ENCODE measurements around the gene STING1. TPM values are rescaled to one million over a fixed set of nuclear protein-coding genes. Genes with fewer than 3 reads are reported as not detected.
"Not testable (repeated sequence)": the region's sequence is repeated elsewhere in the genome, so short reads cannot be mapped to it uniquely, and the experiment has no call there.

STING1 gene
- total RNA-seq, 1 donor from 2014 or later = 179 TPM

DNA sequence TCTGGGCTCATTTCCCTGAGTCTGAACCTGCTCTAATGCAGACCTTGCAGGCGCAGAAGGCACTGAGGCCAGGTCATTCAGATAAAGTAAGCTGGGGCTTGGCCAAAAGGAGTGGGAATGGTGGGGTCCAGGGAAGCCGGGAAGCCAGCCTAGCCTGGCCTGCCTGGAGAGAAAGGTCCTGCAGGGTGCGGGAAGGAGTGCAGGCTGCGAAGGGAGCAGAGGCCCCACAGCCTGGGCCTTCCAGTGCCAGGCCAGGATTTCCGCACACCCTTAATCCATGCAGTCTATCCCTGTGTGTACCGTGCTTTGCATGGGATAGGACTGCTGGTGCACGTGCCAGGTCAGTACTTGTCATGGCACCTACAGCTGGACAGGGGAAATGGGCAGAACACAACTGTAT, 3.6 kb upstream of the STING1 start:
- intact Hi-C loops (cut with DNase I) = no loop called here
- H3K9me3 ChIP-seq = no peaks in the 10 kb centered on the region
- no peak overlapping the region for H3K27ac ChIP-seq
- DNase-seq (ENCODE audit: low spot score in 2 of 2) = no peak
- H3K36me3 ChIP-seq = no peaks in the 10 kb centered on the region
- peaks cover 4 to 7% of the 10 kb centered on the region in 2 donors for H3K4me1 ChIP-seq
- no peak overlapping the region for H3K4me3 ChIP-seq
- no peaks in the 10 kb centered on the region for H3K27me3 ChIP-seq
- TF ChIP-seq, protein P1, sequence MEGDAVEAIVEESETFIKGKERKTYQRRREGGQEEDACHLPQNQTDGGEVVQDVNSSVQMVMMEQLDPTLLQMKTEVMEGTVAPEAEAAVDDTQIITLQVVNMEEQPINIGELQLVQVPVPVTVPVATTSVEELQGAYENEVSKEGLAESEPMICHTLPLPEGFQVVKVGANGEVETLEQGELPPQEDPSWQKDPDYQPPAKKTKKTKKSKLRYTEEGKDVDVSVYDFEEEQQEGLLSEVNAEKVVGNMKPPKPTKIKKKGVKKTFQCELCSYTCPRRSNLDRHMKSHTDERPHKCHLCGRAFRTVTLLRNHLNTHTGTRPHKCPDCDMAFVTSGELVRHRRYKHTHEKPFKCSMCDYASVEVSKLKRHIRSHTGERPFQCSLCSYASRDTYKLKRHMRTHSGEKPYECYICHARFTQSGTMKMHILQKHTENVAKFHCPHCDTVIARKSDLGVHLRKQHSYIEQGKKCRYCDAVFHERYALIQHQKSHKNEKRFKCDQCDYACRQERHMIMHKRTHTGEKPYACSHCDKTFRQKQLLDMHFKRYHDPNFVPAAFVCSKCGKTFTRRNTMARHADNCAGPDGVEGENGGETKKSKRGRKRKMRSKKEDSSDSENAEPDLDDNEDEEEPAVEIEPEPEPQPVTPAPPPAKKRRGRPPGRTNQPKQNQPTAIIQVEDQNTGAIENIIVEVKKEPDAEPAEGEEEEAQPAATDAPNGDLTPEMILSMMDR (IDR thresholded peaks at IDR 0.05) = no peak

DNA sequence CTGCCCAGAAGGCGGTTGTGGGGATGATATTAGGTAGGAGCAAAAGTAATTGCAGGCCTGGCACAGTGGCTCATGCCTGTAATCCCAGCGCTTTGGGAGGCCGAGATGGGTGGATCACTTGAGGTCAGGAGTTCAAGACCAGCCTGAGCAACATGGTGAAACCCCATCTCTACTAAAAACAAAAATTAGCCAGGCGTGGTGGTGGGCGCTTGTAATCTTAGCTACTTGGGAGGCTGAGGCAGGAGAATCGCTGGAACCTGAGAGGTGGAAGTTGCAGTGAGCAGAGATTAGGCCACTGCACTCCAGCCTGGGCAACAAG, 291 bp upstream of the STING1 start:
- intact Hi-C loops (cut with DNase I) = loop anchor here (1.0 to 5.0 kb wide), 4 partner anchors 30 to 191 kb away; partner anchors contain the start of genes DNAJC18 and MATR3
- peak overlapping the region; percentile 64 to 74 for H3K4me3 ChIP-seq

DNA sequence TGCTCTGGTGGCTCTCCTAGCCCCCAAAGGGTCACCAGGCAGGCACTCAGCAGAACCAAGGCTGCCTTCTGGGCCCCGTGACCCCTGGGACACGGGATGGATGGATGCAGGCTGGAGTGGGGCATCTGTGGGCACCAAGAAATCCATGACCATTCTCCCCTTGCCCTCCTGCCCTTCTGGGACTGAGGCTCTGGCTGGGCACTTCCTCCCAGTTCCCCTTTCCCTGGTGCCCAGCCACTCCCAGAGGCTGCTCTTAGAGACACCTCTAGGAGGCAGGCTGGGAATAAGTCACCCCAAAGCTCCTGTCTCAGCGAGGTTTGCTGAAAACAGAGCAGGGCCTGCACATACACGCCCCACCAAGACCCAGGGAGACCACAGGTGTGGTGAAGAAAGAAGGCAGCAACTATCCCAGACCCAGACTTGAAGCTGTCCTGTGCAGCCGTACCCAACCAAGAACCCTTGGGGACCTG, 943 bp downstream of the STING1 start:
- H3K4me1 ChIP-seq = peaks cover 4 to 27% of the 10 kb centered on the region in 2 donors
- intact Hi-C loops (cut with DNase I) = loop anchor here (1.0 to 5.0 kb wide), 5 partner anchors 32 to 189 kb away; partner anchors contain the start of genes DNAJC18 and MATR3
- DNase-seq (ENCODE audit: low spot score in 2 of 2) = peak in 1 of 2 donors; percentile 70
- peaks cover 24 to 37% of the 10 kb centered on the region in 2 donors for H3K36me3 ChIP-seq
- no peaks in the 10 kb centered on the region for H3K27me3 ChIP-seq
- H3K4me3 ChIP-seq = peak overlapping the region; percentile 64 to 74
- H3K27ac ChIP-seq = peak overlapping the region; percentile 96 to 98
- TF ChIP-seq, protein P1 (IDR thresholded peaks at IDR 0.05) = peak in 1 of 3 experiments; percentile 47
- no peaks in the 10 kb centered on the region for H3K9me3 ChIP-seq

More for the DNA sequence above, 291 bp upstream of the STING1 start:
- Histone ChIP-seq H3K27ac (peak overlapping the region; percentile 96 to 98), H3K36me3 (peaks cover 11 to 24% of the 10 kb centered on the region in 2 donors), H3K4me1 (peaks cover 4 to 27% of the 10 kb centered on the region in 2 donors)
- DNase-seq (ENCODE audit: low spot score in 2 of 2); H3K9me3 ChIP-seq; H3K27me3 ChIP-seq: not testable (repeated sequence)

DNA sequence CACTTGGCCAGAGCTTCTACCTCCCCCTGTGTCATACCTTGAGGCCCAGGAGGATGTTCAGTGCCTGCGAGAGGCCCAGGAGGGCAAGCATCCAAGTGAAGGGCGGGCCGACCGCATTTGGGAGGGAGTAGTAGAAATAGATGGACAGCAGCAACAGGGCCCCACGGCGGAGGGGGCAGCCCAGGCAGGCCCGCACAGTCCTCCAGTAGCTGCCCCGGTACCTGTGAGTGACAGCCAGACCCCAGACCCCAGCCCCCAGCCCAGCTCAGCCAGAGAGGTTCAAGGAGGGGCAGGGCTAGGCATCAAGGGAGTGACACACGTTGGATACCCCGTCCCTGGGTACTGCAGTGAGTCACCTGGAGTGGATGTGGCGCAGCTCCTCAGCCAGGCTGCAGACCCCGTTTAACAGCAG, 1.4 kb downstream of the STING1 start:
- peak overlapping the region; percentile 64 to 74 for H3K4me3 ChIP-seq
- DNase-seq (ENCODE audit: low spot score in 2 of 2) = peak in 1 of 2 donors; percentile 85
- TF ChIP-seq, protein P1 (IDR thresholded peaks at IDR 0.05) = no peak
- intact Hi-C loops (cut with DNase I) = loop anchor here (2.0 to 5.0 kb wide), 2 partner anchors 58 to 189 kb away; partner anchors contain the start of gene MATR3
- peak overlapping the region; percentile 96 to 98 for H3K27ac ChIP-seq
- H3K4me1 ChIP-seq = peaks cover 4 to 27% of the 10 kb centered on the region in 2 donors
- no peaks in the 10 kb centered on the region for H3K27me3 ChIP-seq
- H3K36me3 ChIP-seq = peaks cover 27 to 42% of the 10 kb centered on the region in 2 donors
- no peaks in the 10 kb centered on the region for H3K9me3 ChIP-seq

DNA sequence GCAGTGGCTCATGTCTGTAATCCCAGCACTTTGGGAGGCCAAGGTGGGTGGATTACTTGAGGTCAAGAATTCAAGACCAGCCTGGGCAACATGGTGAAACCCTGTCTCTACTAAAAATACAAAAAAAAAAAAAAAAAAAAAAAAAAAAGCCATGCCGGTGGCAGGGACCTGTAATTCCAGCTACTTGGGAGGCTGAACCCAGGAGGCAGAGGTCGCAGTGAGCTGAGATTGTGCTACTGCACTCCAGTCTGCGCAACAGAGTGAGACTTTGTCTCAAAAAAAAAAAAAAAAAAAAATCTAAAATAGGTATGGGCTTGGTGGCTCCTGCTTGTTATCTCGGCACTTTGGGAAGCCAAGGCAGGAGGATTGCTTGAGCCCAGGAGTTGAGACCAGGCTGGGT, 2.8 kb downstream of the STING1 start:
- Histone ChIP-seq H3K27ac (peak overlapping the region; percentile 5 to 96), H3K36me3 (peaks cover 33 to 56% of the 10 kb centered on the region in 2 donors), H3K4me1 (peaks cover 2 to 25% of the 10 kb centered on the region in 2 donors)
- H3K9me3 ChIP-seq; DNase-seq (ENCODE audit: low spot score in 2 of 2); H3K27me3 ChIP-seq; H3K4me3 ChIP-seq: not testable (repeated sequence)
- intact Hi-C loops (cut with DNase I) = loop anchor here (2.0 to 5.0 kb wide), 2 partner anchors 57 to 187 kb away; partner anchors contain the start of gene MATR3

DNA sequence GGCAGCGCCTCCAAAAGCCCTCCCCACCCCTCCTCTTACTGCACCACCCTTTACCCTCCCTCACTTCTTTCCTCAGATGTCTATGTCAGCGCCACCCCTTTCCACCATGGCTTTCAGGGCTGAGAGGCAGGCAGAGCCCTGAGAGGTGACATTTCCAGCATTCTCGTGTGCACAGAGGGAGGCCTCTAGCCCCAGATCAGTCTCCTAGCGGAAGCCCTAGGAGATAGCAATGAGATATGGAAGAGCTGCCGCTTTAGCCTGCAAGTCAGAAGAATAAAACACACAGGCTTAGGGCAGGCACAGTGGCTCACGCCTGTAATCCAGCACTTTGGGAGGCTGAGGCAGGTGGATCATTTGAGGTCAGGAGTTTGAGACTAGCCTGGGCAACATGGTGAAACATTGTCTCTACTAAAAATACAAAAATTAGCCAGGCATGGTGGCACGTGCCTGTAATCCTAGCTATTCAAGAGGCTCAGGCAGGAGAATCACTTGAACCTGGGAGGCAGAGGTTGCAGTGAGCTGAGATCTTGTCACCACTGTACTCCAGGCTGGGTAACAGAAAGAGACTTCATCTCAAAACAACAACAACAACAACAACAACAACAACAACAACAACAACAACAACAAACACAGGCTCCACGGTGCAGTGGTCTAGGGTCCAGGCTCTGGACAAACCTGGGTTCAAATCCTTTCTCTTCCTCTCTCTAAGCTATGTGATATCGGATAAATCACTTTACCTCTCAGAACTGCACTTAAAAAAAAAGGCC, 3.7 kb downstream of the STING1 start:
- Histone ChIP-seq H3K27ac (peak overlapping the region; percentile 5 to 70), H3K4me1 (peaks cover 0 to 25% of the 10 kb centered on the region in 2 donors), H3K36me3 (peaks cover 33 to 56% of the 10 kb centered on the region in 2 donors)
- H3K27me3 ChIP-seq; DNase-seq (ENCODE audit: low spot score in 2 of 2); H3K4me3 ChIP-seq; intact Hi-C loops (cut with DNase I); H3K9me3 ChIP-seq: not testable (repeated sequence)

Measured in ascending aorta (tissue), 2 donors.